Posterior cingulate gyrus (tissue), 11 donors: Measurements from ENCODE around the gene ACP6.

Experiments
- DNase-seq, 10 donors: peaks; one replicate each; pipeline versions ENCODE4 v3.0.0 to v3.0.0-alpha.2; 2020 to 2021; ENCODE audit warnings: mixed read lengths in 3 of 10
- intact Hi-C: fragments of 100-400 bp; cut with DNase I; formaldehyde crosslinking; loops from one replicate; pipeline ENCODE4 v1.15.1; 2023

Gene ACP6

DNA sequence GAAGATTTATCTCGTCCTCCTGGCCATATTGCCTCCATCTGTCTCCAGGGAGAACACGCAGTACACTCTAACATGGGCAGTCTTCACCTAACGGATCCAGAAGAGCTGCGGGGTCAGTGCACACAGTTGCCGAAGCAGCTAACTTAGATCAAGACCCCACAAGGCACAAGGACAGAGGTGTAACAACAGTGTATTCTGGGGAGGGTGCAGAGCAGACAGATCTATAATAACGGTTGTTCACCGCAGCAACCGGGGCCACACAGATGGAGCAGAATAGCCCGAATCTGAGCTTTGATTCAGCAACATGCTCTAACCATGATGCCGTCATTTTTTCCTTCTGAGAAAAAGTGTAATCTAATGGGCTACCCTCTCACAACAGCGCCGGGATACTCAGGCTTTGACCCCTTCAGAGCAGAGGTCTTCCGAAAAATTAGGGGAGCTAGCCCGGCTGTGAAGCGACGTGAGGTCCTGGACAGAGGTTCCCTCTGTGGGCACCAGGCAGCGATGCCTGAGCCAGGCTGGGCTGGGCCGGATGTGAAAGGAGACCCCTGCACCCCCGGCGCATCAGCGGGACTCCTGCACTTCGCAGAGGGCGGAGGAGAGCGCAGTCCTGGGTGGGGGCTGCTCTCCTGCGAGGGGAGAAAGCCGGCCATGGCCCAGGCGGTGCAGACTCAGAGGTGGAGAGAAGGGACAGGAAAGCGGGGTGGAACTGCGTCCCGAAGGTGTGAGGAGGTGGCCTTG, 71.5 kb downstream of the ACP6 start:
- intact Hi-C loops, result no loop called here

DNA sequence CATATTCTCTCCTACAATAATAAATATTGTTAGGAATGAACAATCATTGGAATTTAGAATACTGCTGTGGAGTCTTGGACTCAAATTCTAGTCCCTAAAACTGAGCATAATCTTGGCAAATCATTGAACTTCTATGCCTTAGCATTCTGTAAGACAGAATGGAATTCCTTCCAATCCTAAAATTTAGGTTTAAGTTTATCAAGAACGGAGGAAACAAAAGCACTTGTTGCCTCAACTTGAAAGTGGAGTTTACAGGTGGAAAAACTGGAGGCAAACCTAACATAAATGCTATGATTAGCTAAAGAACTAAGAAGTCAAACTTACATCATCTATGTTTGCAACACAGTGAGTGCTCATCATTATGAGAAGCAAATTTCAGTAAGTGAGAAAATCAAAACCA, 73.3 kb downstream of the ACP6 start:
- no peak for DNase-seq
- intact Hi-C loops, result no loop called here

More for the DNA sequence above, 71.5 kb downstream of the ACP6 start:
- DNase-seq, result peak in 6 of 10 donors; percentile 38 to 93 (median 45)
